ENCODE measurements around the gene DCBLD1.
"Not testable (repeated sequence)": the region's sequence is repeated elsewhere in the genome, so short reads cannot be mapped to it uniquely, and the experiment has no call there.

Gene DCBLD1

GRCh38 chr6:117482240-117483003, at the start of gene DCBLD1:
TSS of gene DCBLD1 (plus strand) at chr6:117482674. CDS start at chr6:117482782, 108 bp downstream.
- DNase-seq: peak; percentile 72

GRCh38 chr6:117440706-117441525, 41.6 kb upstream of the DCBLD1 start:
- DNase-seq: no peak

DNA sequence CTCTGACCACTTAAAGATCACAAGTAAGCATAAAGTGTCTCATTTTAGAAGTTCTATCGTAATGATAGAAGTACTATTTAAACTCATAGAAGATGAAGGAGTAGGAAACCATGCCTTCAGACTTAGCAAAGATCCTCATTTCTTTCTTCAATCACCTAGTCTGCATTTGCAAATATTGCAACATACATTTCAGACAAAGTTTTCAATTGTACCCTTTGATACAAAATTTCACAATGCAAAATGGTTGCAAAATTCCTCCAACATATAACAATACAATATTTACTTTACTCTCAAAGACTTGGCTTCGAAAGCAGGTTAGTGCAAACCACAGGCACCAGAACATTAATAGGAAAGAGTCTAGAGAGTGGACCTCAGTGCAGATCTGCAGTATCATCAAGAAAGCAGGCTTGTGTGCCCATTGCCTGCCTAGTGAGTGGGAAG, 40.6 kb upstream of the DCBLD1 start:
- DNase-seq: no peak

DNA sequence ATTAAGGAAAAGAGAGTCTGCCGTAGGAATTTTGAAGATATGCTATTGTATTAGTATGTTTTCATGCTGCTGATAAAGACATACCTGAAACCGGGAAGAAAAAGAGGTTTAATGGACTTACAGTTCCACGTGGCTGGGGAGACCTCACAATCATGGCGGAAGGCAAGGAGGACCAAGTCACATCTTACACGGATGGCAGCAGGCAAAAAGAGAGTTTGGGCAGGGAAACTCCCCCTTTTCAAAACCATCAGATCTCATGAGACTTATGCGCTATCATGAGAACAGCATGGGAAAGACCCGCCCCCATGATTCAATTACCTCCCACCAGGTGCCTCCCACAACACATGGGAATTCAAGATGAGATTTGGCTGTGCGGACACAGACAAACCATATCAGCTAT, 40.2 kb upstream of the DCBLD1 start:
- not testable (repeated sequence) for DNase-seq

DNA sequence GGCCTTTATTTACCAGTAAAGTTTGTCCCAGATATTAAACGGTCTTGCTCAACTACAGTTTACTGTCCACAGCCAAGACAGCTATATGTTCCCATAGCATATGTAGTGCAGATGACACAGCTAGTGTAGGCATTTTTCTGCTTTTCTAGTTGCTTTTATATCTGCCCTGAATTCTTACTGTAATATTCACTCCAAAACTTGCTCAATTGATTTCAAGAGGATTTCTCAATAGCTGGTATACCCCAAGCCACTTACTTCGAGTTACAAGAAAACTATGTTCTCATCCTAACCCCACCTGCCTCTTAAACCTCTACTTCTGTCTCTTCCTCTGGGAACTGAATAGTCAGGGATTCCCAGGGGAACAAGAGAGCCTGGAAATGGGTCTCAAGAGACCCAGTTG, 37.9 kb upstream of the DCBLD1 start:
- DNase-seq: no peak

DNA sequence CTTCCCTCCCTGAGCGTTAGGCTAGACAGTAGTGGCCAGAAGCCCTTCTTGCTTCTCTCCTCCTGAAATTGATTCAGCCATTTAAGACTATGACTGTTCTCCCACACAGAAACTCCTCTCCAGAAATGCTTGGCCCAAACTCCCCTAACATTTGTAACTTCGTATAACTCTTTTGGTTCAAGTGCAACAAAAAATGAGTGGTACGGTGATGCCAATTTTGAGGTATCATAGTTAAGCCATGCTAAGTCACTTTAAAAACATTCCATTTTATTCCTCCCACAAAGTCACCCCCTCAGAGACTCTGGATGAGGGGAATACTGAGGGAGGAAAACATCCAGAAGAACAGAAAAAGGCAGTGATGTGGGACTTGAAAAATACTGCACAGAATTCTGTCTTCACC, 35.6 kb upstream of the DCBLD1 start:
- DNase-seq: no peak

GRCh38 chr6:117448011-117448410, 34.5 kb upstream of the DCBLD1 start:
- no peak for DNase-seq

DNA sequence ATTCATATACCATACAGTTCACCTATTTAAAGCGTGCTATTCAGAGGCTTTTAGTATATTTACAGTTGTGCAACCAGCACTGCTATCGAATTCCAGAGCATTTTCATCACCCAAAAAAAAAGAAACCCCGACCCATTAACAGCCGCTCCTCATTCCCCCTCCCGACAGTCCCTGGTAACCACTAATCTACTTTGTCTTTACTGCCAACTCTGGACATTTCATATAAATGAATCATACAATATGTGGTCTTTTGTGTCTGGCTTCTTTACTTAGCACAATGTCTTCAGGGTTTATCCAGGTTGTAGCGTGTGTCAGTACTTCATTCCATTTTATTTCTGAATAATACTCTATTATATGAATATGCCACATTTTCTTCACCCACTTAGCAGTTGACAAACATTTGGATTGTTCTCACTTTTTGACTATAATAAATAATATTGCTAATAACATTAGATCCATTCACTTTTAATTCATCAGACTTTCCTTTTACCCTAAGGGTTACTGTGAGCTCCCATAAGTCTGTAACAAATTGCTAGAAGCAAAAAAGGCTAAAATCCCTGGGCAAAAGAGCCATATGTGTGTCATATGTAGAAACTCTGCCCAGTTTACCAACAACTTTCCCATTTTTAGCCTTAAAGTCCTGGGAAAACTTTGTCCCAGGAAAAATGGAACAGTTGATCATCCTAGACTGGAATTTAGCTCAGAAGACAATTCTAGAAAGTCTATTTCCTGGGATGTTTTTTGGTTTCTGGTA, 33.6 kb upstream of the DCBLD1 start:
- DNase-seq: no peak

DNA sequence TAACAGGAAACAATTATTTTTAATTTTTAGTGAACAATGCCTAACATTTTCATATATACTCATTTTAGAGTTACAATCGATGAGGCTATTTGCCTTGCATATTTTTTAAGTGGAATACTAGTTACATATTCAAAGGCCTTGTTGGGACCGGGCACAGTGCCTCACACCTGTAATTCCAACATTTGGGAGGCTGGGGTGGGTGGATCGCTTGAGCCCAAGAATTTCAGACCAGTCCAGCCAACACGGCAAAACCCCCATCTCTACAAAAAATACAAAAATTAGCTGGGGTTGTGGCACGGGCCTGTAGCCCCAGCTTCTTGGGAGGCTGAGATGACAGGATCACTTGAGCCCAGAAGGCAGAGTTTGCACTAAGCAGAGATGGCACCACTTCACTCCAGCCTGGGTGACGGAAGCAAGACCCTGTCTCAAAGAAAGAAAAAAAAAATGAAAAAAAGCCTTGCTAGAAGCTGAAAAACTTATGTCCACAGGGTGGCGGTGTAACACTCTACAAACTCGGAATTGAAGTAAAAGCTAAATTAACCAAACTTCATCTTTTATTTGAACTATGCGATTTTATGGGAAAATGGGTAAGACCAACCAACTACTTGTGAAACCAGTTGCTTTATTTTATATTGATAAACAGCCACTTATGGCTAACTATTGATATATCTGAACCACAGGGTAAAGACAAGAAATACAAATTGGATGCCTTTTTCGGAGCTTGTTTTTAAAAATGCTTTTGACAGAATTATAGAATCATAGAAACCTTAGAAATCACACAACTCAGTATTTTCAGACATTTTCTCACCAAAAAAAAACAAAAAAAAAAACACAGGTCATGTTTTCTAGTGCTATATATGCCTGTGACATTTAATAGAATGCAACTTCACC, 32.7 kb upstream of the DCBLD1 start:
- DNase-seq: peak; percentile 59

- no peak for DNase-seq
Observed at GRCh38 chr6:117451671-117452070, 30.8 kb upstream of the DCBLD1 start.

- DNase-seq: no peak
Observed at GRCh38 chr6:117456250-117456649, 26.2 kb upstream of the DCBLD1 start.

- DNase-seq: no peak
Observed at GRCh38 chr6:117456998-117457397, 25.5 kb upstream of the DCBLD1 start.

- no peak for DNase-seq
Observed at GRCh38 chr6:117459204-117459944, 23.1 kb upstream of the DCBLD1 start.

GRCh38 chr6:117463762-117464665, 18.5 kb upstream of the DCBLD1 start:
- no peak for DNase-seq

DNA sequence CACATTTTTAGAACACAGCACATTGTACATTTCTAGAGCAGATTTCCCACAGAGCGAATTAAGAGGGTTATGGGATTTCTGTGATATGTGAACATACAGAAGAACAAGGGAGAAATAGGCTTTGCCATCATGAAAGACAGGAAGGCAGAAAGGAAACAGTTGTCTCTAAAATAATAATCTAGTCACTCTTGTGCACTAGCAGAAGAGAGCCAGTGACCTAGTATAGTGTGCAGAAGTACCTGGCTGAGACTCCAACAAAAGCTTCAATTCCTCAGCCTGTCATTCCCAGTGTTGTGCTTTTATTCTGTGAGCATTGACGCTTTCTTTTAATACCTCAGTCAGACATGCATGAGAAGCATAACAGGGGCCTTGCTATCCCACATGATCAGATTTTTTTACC, 17.8 kb upstream of the DCBLD1 start:
- DNase-seq: no peak

GRCh38 chr6:117465691-117466090, 16.8 kb upstream of the DCBLD1 start:
- no peak for DNase-seq

GRCh38 chr6:117467876-117468275, 14.6 kb upstream of the DCBLD1 start:
- DNase-seq: no peak

DNA sequence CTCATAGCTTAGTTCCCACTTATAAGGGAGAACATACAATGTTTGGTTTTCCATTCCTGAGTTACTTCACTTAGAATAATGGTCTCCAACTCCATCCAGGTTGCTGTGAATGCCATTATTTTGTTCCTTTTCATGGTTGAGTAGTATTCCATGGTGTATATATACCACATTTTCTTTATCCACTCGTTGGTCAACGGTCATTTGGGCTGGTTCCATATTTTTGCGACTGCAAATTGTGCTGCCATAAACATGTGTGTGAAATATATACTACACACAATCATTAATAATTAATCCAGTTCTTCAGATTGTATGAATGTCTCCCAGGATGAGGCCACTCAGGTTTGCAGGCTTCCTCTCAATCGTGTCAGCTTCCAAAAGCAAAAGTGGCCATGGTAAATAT, 13.9 kb upstream of the DCBLD1 start:
- not testable (repeated sequence) for DNase-seq

DNA sequence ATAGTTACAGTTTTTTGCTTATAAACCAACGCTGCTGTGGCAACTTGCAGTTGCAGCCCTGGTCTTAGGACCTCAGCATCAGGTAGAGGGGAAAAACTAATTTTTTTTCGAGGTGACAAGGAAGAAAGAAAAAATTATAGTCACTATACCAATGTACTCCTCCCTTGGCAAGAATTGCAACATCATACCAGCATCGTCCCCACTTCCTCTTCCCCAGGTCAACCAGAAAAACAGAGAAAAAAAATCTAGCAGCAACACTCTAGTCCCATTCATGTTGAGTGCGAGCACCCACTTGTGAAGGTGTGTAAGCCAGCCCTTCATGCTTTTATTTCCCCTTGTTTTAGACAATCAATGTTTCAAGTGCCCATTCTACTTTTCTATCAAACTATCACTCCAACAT, 13.1 kb upstream of the DCBLD1 start:
- DNase-seq: no peak

GRCh38 chr6:117469791-117470190, 12.7 kb upstream of the DCBLD1 start:
- no peak for DNase-seq

DNA sequence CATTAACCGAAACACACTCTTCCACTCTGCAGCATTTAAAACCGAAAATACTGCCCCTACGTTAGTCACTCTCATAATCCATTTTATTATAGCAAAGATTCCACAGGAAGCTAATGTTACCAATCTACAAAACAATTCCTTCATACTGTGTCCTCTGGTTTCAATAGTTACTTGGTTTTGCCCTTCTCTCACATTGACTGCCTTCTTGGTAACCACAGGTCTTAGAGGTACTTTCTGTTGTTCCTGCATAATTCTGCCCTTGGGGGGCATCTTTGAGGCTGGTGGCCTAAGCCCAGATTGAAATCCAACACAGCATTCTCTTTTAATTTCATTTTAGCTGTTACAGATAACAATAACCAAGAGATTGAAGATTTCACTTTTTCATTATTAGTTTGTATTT, 9.8 kb upstream of the DCBLD1 start:
- DNase-seq: no peak
